Breast epithelium (tissue), 4 donors: ENCODE data around the gene COL18A1. TPM values are rescaled to one million over a fixed set of nuclear protein-coding genes. Genes with fewer than 3 reads are reported as not detected.

Source experiments
- DNase-seq, 2 donors: peaks; one replicate each; pipeline ENCODE4 v3.0.0-alpha.2; 2019; ENCODE audit warnings: low spot score in 2 of 2
- H3K27ac ChIP-seq, 2 donors: fragments of 200-600 bp; sonication (generic) in 1 of 2; one replicate each; pipeline ENCODE4 v1.5.1; 2016 to 2019; ENCODE audit warnings: mild to moderate bottlenecking in 1 of 2
- H3K27me3 ChIP-seq, 2 donors: fragments of 200-600 bp; sonication (generic) in 1 of 2; one replicate each; pipeline versions ENCODE4 v1.5.1 to v1.6.0; 2017 to 2019; ENCODE audit warnings: control low read depth in 1 of 2, mild to moderate bottlenecking in 1 of 2
- H3K36me3 ChIP-seq: fragments of 200-600 bp; one replicate; pipeline ENCODE4 v1.5.1; 2019
- H3K4me1 ChIP-seq, 2 donors: fragments of 200-600 bp; sonication (generic); one replicate each; pipeline ENCODE4 v1.5.1; 2016 to 2019; ENCODE audit warnings: control low read depth in 1 of 2
- H3K4me3 ChIP-seq, 3 donors: fragments of 200-600 bp; sonication (generic); 1 replicate in 2 of 3; 2 replicates in 1 of 3; pipeline ENCODE4 v1.5.1; 2016 to 2019; ENCODE audit warnings: mild to moderate bottlenecking in 3 of 3, moderate library complexity in 2 of 3
- H3K9me3 ChIP-seq, 2 donors: fragments of 200-600 bp; sonication (generic) in 1 of 2; one replicate each; pipeline ENCODE4 v1.5.1; 2016 to 2019; ENCODE audit warnings: control low read depth in 1 of 2
- CTCF ChIP-seq, 3 donors: fragments of 450-650 bp; IDR thresholded peaks; one replicate each; pipeline ENCODE4 v1.5.1; 2016 to 2017; ENCODE audit warnings: antibody characterized with exemption in 3 of 3, mild to moderate bottlenecking in 3 of 3, moderate library complexity in 3 of 3
- POLR2A ChIP-seq: fragments of 450-650 bp; IDR thresholded peaks from one replicate; pipeline ENCODE4 v1.6.1; 2016; ENCODE audit warnings: antibody characterized with exemption, mild to moderate bottlenecking, moderate library complexity
- POLR2AphosphoS5 ChIP-seq, 3 donors: sonication (generic); formaldehyde crosslinking; IDR thresholded peaks; one replicate each; pipeline ENCODE4 v1.6.1; 2017; ENCODE audit warnings: antibody characterized with exemption in 3 of 3
- intact Hi-C: fragments of 100-400 bp; cut with DNase I; formaldehyde crosslinking; loops from one replicate; pipeline ENCODE4 v1.15.1; 2023; ENCODE audit warnings: low total_unique reads
- total RNA-seq, 3 donors: library from RNA; depleted of rRNA; stranded (reverse); fragments of >200 nt; gene quantifications; one replicate each; pipeline ENCODE4 v1.1.0, GENCODE V29; 2016

The COL18A1 gene
- total RNA-seq, 3 donors from 2014 or later: 48.3 to 62.9 (median 55.8) TPM

GRCh38 chr21:45438391-45439145, 33.6 kb downstream of the COL18A1 start:
- intact Hi-C loops: loop anchor here (2.0 kb wide), 1 partner anchor 146 kb away; no protein-coding TSS in a partner anchor
- Histone ChIP-seq H3K9me3 (no peaks in the 10 kb centered on the region), H3K4me1 (no peaks in the 10 kb centered on the region), H3K4me3 (peak overlapping the region; percentile 29 to 62 (median 43)), H3K27ac (peak overlapping the region; percentile 68 to 91), H3K36me3 (no peaks in the 10 kb centered on the region), H3K27me3 (no peaks in the 10 kb centered on the region)
- DNase-seq: no peak
- no peak for TF ChIP-seq POLR2AphosphoS5 (IDR thresholded peaks at IDR 0.05)
- TF ChIP-seq CTCF (IDR thresholded peaks at IDR 0.05): no peak
- TF ChIP-seq POLR2A: no peak

GRCh38 chr21:45439161-45439872, 34.4 kb downstream of the COL18A1 start:
- H3K27me3 ChIP-seq: no peaks in the 10 kb centered on the region
- no peaks in the 10 kb centered on the region for H3K9me3 ChIP-seq
- peak; percentile 63 to 82 for DNase-seq
- peak; percentile 66 to 81 (median 80) for TF ChIP-seq POLR2AphosphoS5 (IDR thresholded peaks at IDR 0.05)
- TF ChIP-seq POLR2A: no peak
- TF ChIP-seq CTCF (IDR thresholded peaks at IDR 0.05): peak; percentile 95 to 99 (median 97)
- H3K27ac ChIP-seq: peak overlapping the region; percentile 68 to 91
- no peaks in the 10 kb centered on the region for H3K36me3 ChIP-seq
- intact Hi-C loops: loop anchor here (2.0 kb wide), 1 partner anchor 147 kb away; no protein-coding TSS in a partner anchor
- H3K4me1 ChIP-seq: no peaks in the 10 kb centered on the region
- H3K4me3 ChIP-seq: peak overlapping the region; percentile 29 to 62 (median 43)

GRCh38 chr21:45439901-45440461, 35.0 kb downstream of the COL18A1 start:
- Histone ChIP-seq H3K4me1 (no peaks in the 10 kb centered on the region), H3K4me3 (no peak overlapping the region), H3K36me3 (no peaks in the 10 kb centered on the region), H3K27me3 (no peaks in the 10 kb centered on the region), H3K9me3 (no peaks in the 10 kb centered on the region), H3K27ac (peak overlapping the region in 1 of 2 donors; percentile 91)
- intact Hi-C loops: loop anchor here (2.0 to 5.0 kb wide), 2 partner anchors 38 to 147 kb away; no protein-coding TSS in a partner anchor
- no peak for DNase-seq
- TF ChIP-seq CTCF (IDR thresholded peaks at IDR 0.05): no peak
- no peak for TF ChIP-seq POLR2A
- TF ChIP-seq POLR2AphosphoS5 (IDR thresholded peaks at IDR 0.05): no peak

DNA sequence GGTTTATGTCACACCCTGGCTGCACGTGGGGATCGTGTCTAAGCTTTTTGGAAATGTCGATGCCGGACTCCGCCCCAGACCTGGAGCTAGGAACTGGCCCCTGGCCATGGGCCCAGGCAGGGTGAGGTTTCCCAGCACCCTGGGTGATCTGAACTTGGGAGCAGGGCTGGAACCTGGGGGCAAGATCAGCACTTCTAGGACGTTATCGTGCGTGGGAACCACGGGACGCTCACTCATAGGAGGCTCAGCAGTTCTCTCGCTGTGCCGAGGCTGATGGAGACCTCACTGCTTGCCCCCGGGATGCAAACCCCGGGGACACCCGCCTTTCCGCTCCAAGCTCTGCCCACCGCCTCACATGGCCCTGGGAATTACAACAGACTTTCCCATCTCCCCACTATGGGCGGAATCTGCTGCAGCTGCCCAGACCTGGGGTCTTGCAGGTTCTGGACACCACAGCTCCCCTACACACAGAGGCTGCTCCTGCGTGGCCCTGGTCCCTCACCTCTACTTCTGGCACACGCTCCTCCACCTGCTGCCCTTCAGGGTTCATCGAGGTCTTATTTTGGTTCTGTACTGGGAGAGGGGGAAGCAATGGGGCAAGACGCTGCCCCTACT, 35.9 kb downstream of the COL18A1 start:
- H3K27ac ChIP-seq: no peak overlapping the region
- no peak for DNase-seq
- TF ChIP-seq CTCF (IDR thresholded peaks at IDR 0.05) (no peak), POLR2A (no peak), POLR2AphosphoS5 (IDR thresholded peaks at IDR 0.05) (no peak)
- H3K36me3 ChIP-seq: no peaks in the 10 kb centered on the region
- H3K9me3 ChIP-seq: no peaks in the 10 kb centered on the region
- no peaks in the 10 kb centered on the region for H3K27me3 ChIP-seq
- no peaks in the 10 kb centered on the region for H3K4me1 ChIP-seq
- intact Hi-C loops: loop anchor here (5.0 kb wide), 1 partner anchor 39 kb away; no protein-coding TSS in a partner anchor
- H3K4me3 ChIP-seq: no peak overlapping the region
